ENCODE measurements around the gene OMA1. TPM values are rescaled to one million over a fixed set of nuclear protein-coding genes. Genes with fewer than 3 reads are reported as not detected.

Gene OMA1
- total RNA-seq, 1 experiment from 2014 or later: 51.2 TPM

GRCh38 chr1:58481962-58482361 lies 64.6 kb downstream of the OMA1 start:
- in situ Hi-C loops (cut with HindIII; ENCODE audit: low pct_unique_long_range_greater_than_20kb, low sequenced_read_pairs): no loop called here

GRCh38 chr1:58480191-58480590 lies 66.3 kb downstream of the OMA1 start:
- DNase-seq (ENCODE audit: low read depth, low spot score): no peak
- in situ Hi-C loops (cut with HindIII; ENCODE audit: low pct_unique_long_range_greater_than_20kb, low sequenced_read_pairs): no loop called here

More at GRCh38 chr1:58481962-58482361, 64.6 kb downstream of the OMA1 start:
- no peak for DNase-seq (ENCODE audit: low read depth, low spot score)

GRCh38 chr1:58477390-58477789 lies 69.1 kb downstream of the OMA1 start:
- no peak for DNase-seq (ENCODE audit: low read depth, low spot score)
- in situ Hi-C loops (cut with HindIII; ENCODE audit: low pct_unique_long_range_greater_than_20kb, low sequenced_read_pairs): no loop called here

- DNase-seq (ENCODE audit: low read depth, low spot score): no peak
- in situ Hi-C loops (cut with HindIII; ENCODE audit: low pct_unique_long_range_greater_than_20kb, low sequenced_read_pairs): no loop called here
Observed at GRCh38 chr1:58476179-58476578, 70.3 kb downstream of the OMA1 start.

GRCh38 chr1:58469476-58469875 lies 77.0 kb downstream of the OMA1 start:
- no peak for DNase-seq (ENCODE audit: low read depth, low spot score)
- in situ Hi-C loops (cut with HindIII; ENCODE audit: low pct_unique_long_range_greater_than_20kb, low sequenced_read_pairs): no loop called here

- in situ Hi-C loops (cut with HindIII; ENCODE audit: low pct_unique_long_range_greater_than_20kb, low sequenced_read_pairs): no loop called here
- no peak for DNase-seq (ENCODE audit: low read depth, low spot score)
Observed at GRCh38 chr1:58469016-58469415, 77.5 kb downstream of the OMA1 start.

- in situ Hi-C loops (cut with HindIII; ENCODE audit: low pct_unique_long_range_greater_than_20kb, low sequenced_read_pairs): no loop called here
- DNase-seq (ENCODE audit: low read depth, low spot score): no peak
Observed at GRCh38 chr1:58468612-58469011, 77.9 kb downstream of the OMA1 start.

- in situ Hi-C loops (cut with HindIII; ENCODE audit: low pct_unique_long_range_greater_than_20kb, low sequenced_read_pairs): no loop called here
Observed at GRCh38 chr1:58466630-58467241, 79.8 kb downstream of the OMA1 start.

GRCh38 chr1:58465825-58466629 lies 80.5 kb downstream of the OMA1 start:
- no peak for DNase-seq (ENCODE audit: low read depth, low spot score)
- in situ Hi-C loops (cut with HindIII; ENCODE audit: low pct_unique_long_range_greater_than_20kb, low sequenced_read_pairs): no loop called here

More at GRCh38 chr1:58466630-58467241, 79.8 kb downstream of the OMA1 start:
- no peak for DNase-seq (ENCODE audit: low read depth, low spot score)

- DNase-seq (ENCODE audit: low read depth, low spot score): no peak
- in situ Hi-C loops (cut with HindIII; ENCODE audit: low pct_unique_long_range_greater_than_20kb, low sequenced_read_pairs): no loop called here
Observed at GRCh38 chr1:58465176-58465575, 81.3 kb downstream of the OMA1 start.

- in situ Hi-C loops (cut with HindIII; ENCODE audit: low pct_unique_long_range_greater_than_20kb, low sequenced_read_pairs): no loop called here
- no peak for DNase-seq (ENCODE audit: low read depth, low spot score)
Observed at GRCh38 chr1:58460469-58460868, 86.1 kb downstream of the OMA1 start.

- in situ Hi-C loops (cut with HindIII; ENCODE audit: low pct_unique_long_range_greater_than_20kb, low sequenced_read_pairs): no loop called here
- DNase-seq (ENCODE audit: low read depth, low spot score): no peak
Observed at GRCh38 chr1:58459911-58460310, 86.6 kb downstream of the OMA1 start.

GRCh38 chr1:58457023-58457635 lies 89.4 kb downstream of the OMA1 start:
- in situ Hi-C loops (cut with HindIII; ENCODE audit: low pct_unique_long_range_greater_than_20kb, low sequenced_read_pairs): no loop called here
- DNase-seq (ENCODE audit: low read depth, low spot score): no peak

GRCh38 chr1:58456470-58456869 lies 90.1 kb downstream of the OMA1 start:
- DNase-seq (ENCODE audit: low read depth, low spot score): no peak
- in situ Hi-C loops (cut with HindIII; ENCODE audit: low pct_unique_long_range_greater_than_20kb, low sequenced_read_pairs): no loop called here

GRCh38 chr1:58454807-58455206 lies 91.7 kb downstream of the OMA1 start:
- DNase-seq (ENCODE audit: low read depth, low spot score): no peak
- in situ Hi-C loops (cut with HindIII; ENCODE audit: low pct_unique_long_range_greater_than_20kb, low sequenced_read_pairs): no loop called here

- in situ Hi-C loops (cut with HindIII; ENCODE audit: low pct_unique_long_range_greater_than_20kb, low sequenced_read_pairs): no loop called here
- no peak for DNase-seq (ENCODE audit: low read depth, low spot score)
Observed at GRCh38 chr1:58454385-58454784, 92.1 kb downstream of the OMA1 start.

GRCh38 chr1:58451560-58452191 lies 94.8 kb downstream of the OMA1 start:
- DNase-seq (ENCODE audit: low read depth, low spot score): no peak
- in situ Hi-C loops (cut with HindIII; ENCODE audit: low pct_unique_long_range_greater_than_20kb, low sequenced_read_pairs): no loop called here

GRCh38 chr1:58447886-58448285 lies 98.6 kb downstream of the OMA1 start:
- no peak for DNase-seq (ENCODE audit: low read depth, low spot score)
- in situ Hi-C loops (cut with HindIII; ENCODE audit: low pct_unique_long_range_greater_than_20kb, low sequenced_read_pairs): no loop called here

Data from SK-MEL-5 (cell line).